HCT116 (cell line): Measurements from ENCODE around the gene GPR108. TPM values are rescaled to one million over a fixed set of nuclear protein-coding genes. Genes with fewer than 3 reads are reported as not detected.

ENCODE experiments used
- ATAC-seq: fragments of 200-7000 bp; cut with Tn5 transposase; 2 replicates; pipeline ENCODE4 v1.9.1; 2020; ENCODE audit warnings: mild to moderate bottlenecking, moderate library complexity
- BruUV-seq: library from RNA; stranded (reverse); fragments of 400-500 nt; replicated peaks from 2 replicates; lab custom pipeline; 2021; lab: Mats Ljungman, UMichigan
- CTCF ChIA-PET: fragments of 300-600 bp; sonication (Branson Sonifier 250); formaldehyde crosslinking; loops from one replicate; lab custom pipeline; 2021; ENCODE audit warnings: antibody characterized with exemption; lab: Charles Lee
- POLR2A ChIA-PET: fragments of 300-600, 350-600 bp; sonication (Branson Sonifier 250); formaldehyde crosslinking; loops from one replicate; lab custom pipeline; 2021; ENCODE audit warnings: antibody characterized with exemption; lab: Charles Lee
- RAD21 ChIA-PET, 2 experiments: fragments of 300-600 bp; sonication (Branson Sonifier 250); formaldehyde crosslinking; loops; one replicate each; lab custom pipeline; 2023; ENCODE audit warnings: low total read pairs in 2 of 2; ENCODE audit not compliant: uncharacterized antibody in 2 of 2, unreplicated experiment in 2 of 2, low non-redundant PET in 1 of 2; lab: Charles Lee
- DNase-seq: peaks from one replicate; pipeline ENCODE4 v3.0.0-alpha.2; 2010; ENCODE audit warnings: low read depth, low spot score
- H2AFZ ChIP-seq: fragments of 200-600 bp; shearing (Covaris generic), sonication (generic); 2 replicates; pipeline ENCODE4 v1.6.1; 2017; ENCODE audit warnings: low read depth, mixed run types, mixed read lengths, antibody characterized with exemption, low read length; ENCODE audit not compliant: poor library complexity, severe bottlenecking
- H3K27ac ChIP-seq: 2 replicates; pipeline ENCODE4 v1.5.1; 2012; ENCODE audit warnings: low read depth, low read length
- H3K27me3 ChIP-seq: fragments of 200-600 bp; sonication (generic); 2 replicates; pipeline ENCODE4 v1.6.1; 2016; ENCODE audit warnings: mixed run types, low read length, mixed read lengths; ENCODE audit not compliant: insufficient read depth
- H3K36me3 ChIP-seq, 2 experiments: fragments of 200-500 bp in 1 of 2; fragments of 200-600 bp in 1 of 2; sonication (Bioruptor generic) in 1 of 2; sonication (generic) in 1 of 2; 2 replicates each; pipeline versions ENCODE4 v1.5.1 to v1.6.1; 2014 to 2016; ENCODE audit warnings: low read length in 2 of 2, inconsistent platforms in 1 of 2, mixed read lengths in 1 of 2, mixed run types in 1 of 2; ENCODE audit not compliant: insufficient read depth in 2 of 2, control insufficient read depth in 1 of 2
- H3K4me1 ChIP-seq, 2 experiments: fragments of 200-600 bp in 1 of 2; sonication (generic) in 1 of 2; 2 replicates each; pipeline versions ENCODE4 v1.5.1 to v1.6.1; 2012 to 2017; ENCODE audit warnings: low read length in 2 of 2, inconsistent platforms in 1 of 2, mild to moderate bottlenecking in 1 of 2, mixed read lengths in 1 of 2, mixed run types in 1 of 2, moderate library complexity in 1 of 2; ENCODE audit not compliant: insufficient read depth in 2 of 2, control insufficient read depth in 1 of 2
- H3K4me2 ChIP-seq: fragments of 200-600 bp; sonication (generic); 2 replicates; pipeline ENCODE4 v1.6.1; 2017; ENCODE audit warnings: mixed run types, low read length, mixed read lengths
- H3K4me3 ChIP-seq, 2 experiments: fragments of 200-600 bp in 1 of 2; sonication (generic) in 1 of 2; replicated peaks in 1 of 2; 2 replicates each; pipeline ENCODE4 v1.5.1; 2011 to 2016; ENCODE audit warnings: low read length in 2 of 2, control low read depth in 1 of 2, low read depth in 1 of 2, mild to moderate bottlenecking in 1 of 2, mixed read lengths in 1 of 2, mixed run types in 1 of 2
- H3K79me2 ChIP-seq: fragments of 200-600 bp; sonication (generic); 2 replicates; pipeline ENCODE4 v1.6.1; 2017; ENCODE audit warnings: mild to moderate bottlenecking, mixed run types, low read length, moderate library complexity, mixed read lengths; ENCODE audit not compliant: insufficient read depth
- H3K9ac ChIP-seq: fragments of 200-600 bp; sonication (generic); 2 replicates; pipeline ENCODE4 v1.6.1; 2016; ENCODE audit warnings: low read length, mixed read lengths
- H3K9me2 ChIP-seq: fragments of 200-600 bp; sonication (generic), shearing (Covaris generic); 2 replicates; pipeline ENCODE4 v1.6.1; 2017; ENCODE audit warnings: mixed run types, mild to moderate bottlenecking, moderate library complexity; ENCODE audit not compliant: insufficient read depth
- H3K9me3 ChIP-seq, 2 experiments: fragments of 200-500 bp in 1 of 2; fragments of 200-600 bp in 1 of 2; sonication (Bioruptor generic) in 1 of 2; sonication (generic) in 1 of 2; 2 replicates each; pipeline ENCODE4 v1.6.1; 2014 to 2017; ENCODE audit warnings: low read length in 2 of 2, mixed read lengths in 2 of 2, inconsistent platforms in 1 of 2, low read depth in 1 of 2, mild to moderate bottlenecking in 1 of 2, mixed run types in 1 of 2, moderate library complexity in 1 of 2; ENCODE audit not compliant: control insufficient read depth in 1 of 2, insufficient read depth in 1 of 2
- H4K20me1 ChIP-seq: fragments of 200-600 bp; sonication (generic), shearing (Covaris generic); 2 replicates; pipeline ENCODE4 v1.6.1; 2017; ENCODE audit warnings: mixed run types, mild to moderate bottlenecking, moderate library complexity; ENCODE audit not compliant: insufficient read depth
- CBX3 ChIP-seq: IDR thresholded peaks from 2 replicates; pipeline ENCODE4 v1.6.1; 2012; ENCODE audit warnings: low read depth
- EGR1 ChIP-seq: IDR thresholded peaks from 2 replicates; pipeline ENCODE4 v1.6.1; 2012; ENCODE audit warnings: low read depth
- ELF1 ChIP-seq: IDR thresholded peaks from 2 replicates; pipeline ENCODE4 v1.6.1; 2012; ENCODE audit warnings: low read depth, borderline replicate concordance
- EZH2 ChIP-seq: fragments of 200-600 bp; sonication (generic); IDR thresholded peaks from 2 replicates; pipeline ENCODE4 v1.6.1; 2017; ENCODE audit warnings: antibody characterized with exemption, mixed run types
- EZH2phosphoT487 ChIP-seq: fragments of 200-600 bp; IDR thresholded peaks from 2 replicates; pipeline ENCODE4 v1.6.1; 2018; ENCODE audit warnings: antibody characterized with exemption, borderline replicate concordance
- FOSL1 ChIP-seq: IDR thresholded peaks from 2 replicates; pipeline ENCODE4 v1.6.1; 2012; ENCODE audit warnings: low read depth
- JUND ChIP-seq: IDR thresholded peaks from 2 replicates; pipeline ENCODE4 v1.6.1; 2012
- POLR2A ChIP-seq: IDR thresholded peaks from 2 replicates; pipeline ENCODE4 v1.7.0; 2011; ENCODE audit warnings: borderline replicate concordance; ENCODE audit not compliant: insufficient read depth, insufficient read length; ENCODE audit errors: extremely low read depth
- RAD21 ChIP-seq: IDR thresholded peaks from 2 replicates; pipeline ENCODE4 v1.6.1; 2012; ENCODE audit warnings: low read depth, mild to moderate bottlenecking
- SIN3A ChIP-seq: IDR thresholded peaks from 2 replicates; pipeline ENCODE4 v1.6.1; 2012; ENCODE audit warnings: low read depth
- SP1 ChIP-seq: IDR thresholded peaks from 2 replicates; pipeline ENCODE4 v1.6.1; 2012; ENCODE audit warnings: low read depth
- SRF ChIP-seq: IDR thresholded peaks from 2 replicates; pipeline ENCODE4 v1.6.1; 2012; ENCODE audit warnings: low read depth
- TCF7L2 ChIP-seq: IDR thresholded peaks from 2 replicates; pipeline ENCODE4 v1.7.0; 2011; ENCODE audit warnings: borderline replicate concordance, inconsistent platforms; ENCODE audit not compliant: insufficient read depth, insufficient read length; ENCODE audit errors: extremely low read depth
- YY1 ChIP-seq: IDR thresholded peaks from 2 replicates; pipeline ENCODE4 v1.6.1; 2011; ENCODE audit warnings: low read length, low read depth, moderate library complexity, mild to moderate bottlenecking; ENCODE audit not compliant: insufficient replicate concordance; ENCODE audit errors: extremely low read depth
- ZFX ChIP-seq: fragments of 450-650 bp; IDR thresholded peaks from 2 replicates; pipeline ENCODE4 v1.6.1; 2017
- ZNF274 ChIP-seq: fragments of 200-500 bp; sonication (Bioruptor generic); IDR thresholded peaks from 2 replicates; pipeline ENCODE4 v1.6.1; 2014; ENCODE audit warnings: mild to moderate bottlenecking, low read depth, low read length, inconsistent platforms
- intact Hi-C: fragments of 100-400 bp; cut with micrococcal nuclease; formaldehyde crosslinking; loops from 2 replicates; pipeline ENCODE4 v1.10.0; 2022
- total RNA-seq: library from RNA; stranded (reverse); gene quantifications from one replicate; pipeline ENCODE4 v1.2.1, GENCODE V29; 2021; ENCODE audit not compliant: unreplicated experiment
- TF ChIP-seq, protein P1 (sequence below): IDR thresholded peaks from 2 replicates; pipeline ENCODE4 v1.6.1; 2011; ENCODE audit warnings: mild to moderate bottlenecking, low read length, moderate library complexity; ENCODE audit not compliant: insufficient replicate concordance; ENCODE audit errors: extremely low read depth
- TF ChIP-seq, protein P2 (sequence below): IDR thresholded peaks from 2 replicates; pipeline ENCODE4 v1.6.1; 2012; ENCODE audit warnings: low read depth
- TF ChIP-seq, protein P3 (sequence below): IDR thresholded peaks from 2 replicates; pipeline ENCODE4 v1.6.1; 2012
- TF ChIP-seq, protein P4 (sequence below), 3 experiments: fragments of 200-600 bp in 1 of 3; sonication (generic) in 1 of 3; IDR thresholded peaks in 2 of 3; conservative IDR thresholded peaks in 1 of 3; 2 replicates each; pipeline ENCODE4 v1.5.1; 2012 to 2017; ENCODE audit warnings: low read depth in 2 of 3, low read length in 2 of 3, antibody characterized with exemption in 1 of 3, borderline replicate concordance in 1 of 3, control low read depth in 1 of 3, mild to moderate bottlenecking in 1 of 3, mixed read lengths in 1 of 3, mixed run types in 1 of 3, moderate library complexity in 1 of 3; ENCODE audit not compliant: insufficient read depth in 1 of 3

GPR108 gene
- total RNA-seq, 1 experiment from 2014 or later, result 75.0 TPM

DNA sequence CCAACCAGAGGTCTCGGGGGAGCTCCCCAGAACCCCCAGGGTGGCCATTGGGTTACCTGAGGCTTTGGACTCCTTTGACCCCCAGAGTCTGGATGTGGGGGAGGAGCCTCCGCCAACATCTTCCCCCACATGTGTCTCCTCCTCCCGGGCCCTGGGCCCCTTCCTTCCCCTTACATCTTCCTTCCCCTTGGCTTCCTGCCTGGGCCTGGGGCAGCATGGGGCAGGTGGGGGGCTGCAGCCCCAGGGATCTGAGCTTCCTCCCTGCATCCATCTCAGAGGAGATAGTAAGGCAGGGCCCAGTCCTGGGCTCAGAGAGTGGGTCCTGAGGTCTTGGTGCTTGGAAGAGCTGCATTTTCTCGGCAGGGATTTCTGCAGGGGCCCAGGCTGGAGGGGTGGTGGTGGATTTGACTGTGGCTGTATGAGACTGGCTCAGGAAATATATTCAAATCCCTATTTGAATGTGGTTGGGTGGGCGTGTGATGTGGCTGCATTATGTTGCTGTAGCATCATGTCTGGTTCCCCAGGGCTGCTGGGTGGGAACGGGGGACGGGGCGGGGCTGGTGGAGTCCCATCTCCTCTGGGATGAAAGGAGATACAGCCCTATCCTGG is 36.0 kb upstream of the GPR108 start:
- no peak overlapping the region for H3K9ac ChIP-seq
- RAD21 ChIA-PET, result no interaction called here
- no peaks in the 10 kb centered on the region for H4K20me1 ChIP-seq
- no peak overlapping the region for H3K4me2 ChIP-seq
- H3K4me1 ChIP-seq, result peaks cover 0 to 6% of the 10 kb centered on the region in 2 experiments; a peak in 1 of 4 replicates
- no peaks in the 10 kb centered on the region for H3K79me2 ChIP-seq
- BruUV-seq, result no TSS peak
- CTCF ChIA-PET, result no interaction called here
- H2AFZ ChIP-seq, result no peak overlapping the region
- POLR2A ChIA-PET, result no interaction called here
- no peak overlapping the region for H3K4me3 ChIP-seq
- ATAC-seq, result no peak
- TF ChIP-seq, protein P1, sequence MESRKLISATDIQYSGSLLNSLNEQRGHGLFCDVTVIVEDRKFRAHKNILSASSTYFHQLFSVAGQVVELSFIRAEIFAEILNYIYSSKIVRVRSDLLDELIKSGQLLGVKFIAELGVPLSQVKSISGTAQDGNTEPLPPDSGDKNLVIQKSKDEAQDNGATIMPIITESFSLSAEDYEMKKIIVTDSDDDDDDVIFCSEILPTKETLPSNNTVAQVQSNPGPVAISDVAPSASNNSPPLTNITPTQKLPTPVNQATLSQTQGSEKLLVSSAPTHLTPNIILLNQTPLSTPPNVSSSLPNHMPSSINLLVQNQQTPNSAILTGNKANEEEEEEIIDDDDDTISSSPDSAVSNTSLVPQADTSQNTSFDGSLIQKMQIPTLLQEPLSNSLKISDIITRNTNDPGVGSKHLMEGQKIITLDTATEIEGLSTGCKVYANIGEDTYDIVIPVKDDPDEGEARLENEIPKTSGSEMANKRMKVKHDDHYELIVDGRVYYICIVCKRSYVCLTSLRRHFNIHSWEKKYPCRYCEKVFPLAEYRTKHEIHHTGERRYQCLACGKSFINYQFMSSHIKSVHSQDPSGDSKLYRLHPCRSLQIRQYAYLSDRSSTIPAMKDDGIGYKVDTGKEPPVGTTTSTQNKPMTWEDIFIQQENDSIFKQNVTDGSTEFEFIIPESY, result no peak
- TF ChIP-seq EZH2phosphoT487 (no peak), FOSL1 (no peak), YY1 (no peak), SRF (no peak), JUND (no peak), RAD21 (no peak), POLR2A (no peak), CBX3 (no peak), ELF1 (no peak), EZH2 (no peak), SIN3A (no peak), TCF7L2 (no peak), ZFX (no peak), ZNF274 (no peak), EGR1 (no peak), SP1 (no peak)
- TF ChIP-seq, protein P2, sequence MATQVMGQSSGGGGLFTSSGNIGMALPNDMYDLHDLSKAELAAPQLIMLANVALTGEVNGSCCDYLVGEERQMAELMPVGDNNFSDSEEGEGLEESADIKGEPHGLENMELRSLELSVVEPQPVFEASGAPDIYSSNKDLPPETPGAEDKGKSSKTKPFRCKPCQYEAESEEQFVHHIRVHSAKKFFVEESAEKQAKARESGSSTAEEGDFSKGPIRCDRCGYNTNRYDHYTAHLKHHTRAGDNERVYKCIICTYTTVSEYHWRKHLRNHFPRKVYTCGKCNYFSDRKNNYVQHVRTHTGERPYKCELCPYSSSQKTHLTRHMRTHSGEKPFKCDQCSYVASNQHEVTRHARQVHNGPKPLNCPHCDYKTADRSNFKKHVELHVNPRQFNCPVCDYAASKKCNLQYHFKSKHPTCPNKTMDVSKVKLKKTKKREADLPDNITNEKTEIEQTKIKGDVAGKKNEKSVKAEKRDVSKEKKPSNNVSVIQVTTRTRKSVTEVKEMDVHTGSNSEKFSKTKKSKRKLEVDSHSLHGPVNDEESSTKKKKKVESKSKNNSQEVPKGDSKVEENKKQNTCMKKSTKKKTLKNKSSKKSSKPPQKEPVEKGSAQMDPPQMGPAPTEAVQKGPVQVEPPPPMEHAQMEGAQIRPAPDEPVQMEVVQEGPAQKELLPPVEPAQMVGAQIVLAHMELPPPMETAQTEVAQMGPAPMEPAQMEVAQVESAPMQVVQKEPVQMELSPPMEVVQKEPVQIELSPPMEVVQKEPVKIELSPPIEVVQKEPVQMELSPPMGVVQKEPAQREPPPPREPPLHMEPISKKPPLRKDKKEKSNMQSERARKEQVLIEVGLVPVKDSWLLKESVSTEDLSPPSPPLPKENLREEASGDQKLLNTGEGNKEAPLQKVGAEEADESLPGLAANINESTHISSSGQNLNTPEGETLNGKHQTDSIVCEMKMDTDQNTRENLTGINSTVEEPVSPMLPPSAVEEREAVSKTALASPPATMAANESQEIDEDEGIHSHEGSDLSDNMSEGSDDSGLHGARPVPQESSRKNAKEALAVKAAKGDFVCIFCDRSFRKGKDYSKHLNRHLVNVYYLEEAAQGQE, result no peak
- TF ChIP-seq, protein P3, sequence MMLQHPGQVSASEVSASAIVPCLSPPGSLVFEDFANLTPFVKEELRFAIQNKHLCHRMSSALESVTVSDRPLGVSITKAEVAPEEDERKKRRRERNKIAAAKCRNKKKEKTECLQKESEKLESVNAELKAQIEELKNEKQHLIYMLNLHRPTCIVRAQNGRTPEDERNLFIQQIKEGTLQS, result no peak
- TF ChIP-seq, protein P4, sequence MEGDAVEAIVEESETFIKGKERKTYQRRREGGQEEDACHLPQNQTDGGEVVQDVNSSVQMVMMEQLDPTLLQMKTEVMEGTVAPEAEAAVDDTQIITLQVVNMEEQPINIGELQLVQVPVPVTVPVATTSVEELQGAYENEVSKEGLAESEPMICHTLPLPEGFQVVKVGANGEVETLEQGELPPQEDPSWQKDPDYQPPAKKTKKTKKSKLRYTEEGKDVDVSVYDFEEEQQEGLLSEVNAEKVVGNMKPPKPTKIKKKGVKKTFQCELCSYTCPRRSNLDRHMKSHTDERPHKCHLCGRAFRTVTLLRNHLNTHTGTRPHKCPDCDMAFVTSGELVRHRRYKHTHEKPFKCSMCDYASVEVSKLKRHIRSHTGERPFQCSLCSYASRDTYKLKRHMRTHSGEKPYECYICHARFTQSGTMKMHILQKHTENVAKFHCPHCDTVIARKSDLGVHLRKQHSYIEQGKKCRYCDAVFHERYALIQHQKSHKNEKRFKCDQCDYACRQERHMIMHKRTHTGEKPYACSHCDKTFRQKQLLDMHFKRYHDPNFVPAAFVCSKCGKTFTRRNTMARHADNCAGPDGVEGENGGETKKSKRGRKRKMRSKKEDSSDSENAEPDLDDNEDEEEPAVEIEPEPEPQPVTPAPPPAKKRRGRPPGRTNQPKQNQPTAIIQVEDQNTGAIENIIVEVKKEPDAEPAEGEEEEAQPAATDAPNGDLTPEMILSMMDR (IDR thresholded peaks at IDR 0.05 in 2 of 3, conservative IDR thresholded peaks at IDR 0.05 in 1 of 3; ENCODE audit: borderline replicate concordance in 1 of 3, insufficient read depth in 1 of 3, low read depth in 2 of 3, low read length in 2 of 3), result no peak
- TF ChIP-seq, all 23 proteins: peak for 0
- no peak overlapping the region for H3K27ac ChIP-seq
- H3K27me3 ChIP-seq, result no peaks in the 10 kb centered on the region
- H3K36me3 ChIP-seq, result no peaks in the 10 kb centered on the region
- no peaks in the 10 kb centered on the region for H3K9me2 ChIP-seq
- no peak for DNase-seq
- no peaks in the 10 kb centered on the region for H3K9me3 ChIP-seq
- intact Hi-C loops, result no loop called here
